NCI-H2107 treated with DMSO at 0.1 percent for 48 hours (cell line): ENCODE measurements around the gene TMEM37.

Experiments
- DNase-seq: peaks from one replicate; lab custom pipeline; 2025; ENCODE audit not compliant: unreplicated experiment; lab: John Stamatoyannopoulos, UW

Gene TMEM37

DNA sequence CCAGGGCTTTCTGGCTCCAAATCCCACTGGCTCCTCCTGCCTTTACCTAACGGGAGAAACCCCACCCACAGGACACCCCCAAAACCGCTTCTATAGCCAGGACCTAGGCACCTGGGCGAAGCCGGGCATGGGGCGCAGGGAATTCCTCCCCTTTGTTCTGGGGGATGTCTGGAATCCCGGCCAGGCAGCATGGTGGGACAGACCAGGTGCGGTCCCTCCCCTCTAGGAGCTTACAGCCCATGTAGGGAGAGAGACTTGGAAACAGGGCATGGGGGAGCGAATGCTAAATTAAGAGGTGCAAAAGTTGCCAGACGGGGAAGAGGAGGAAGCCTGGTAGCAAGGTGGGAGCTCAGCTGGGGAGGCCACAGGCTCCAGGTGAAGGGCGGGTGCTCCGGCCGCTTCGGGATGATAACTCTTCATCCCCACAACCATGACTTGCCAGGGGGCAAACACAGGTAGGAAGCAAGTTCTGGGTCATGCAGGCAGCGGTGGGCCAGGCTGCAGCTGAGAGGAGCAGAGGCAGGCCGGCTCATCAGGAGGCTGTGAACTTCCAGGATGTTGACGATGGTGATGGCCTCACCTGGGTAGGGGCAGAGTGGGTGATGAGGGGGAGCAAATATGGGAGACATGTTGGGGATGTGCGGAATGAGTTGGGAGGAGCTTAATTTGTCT, 1.3 kb downstream of the TMEM37 start:
- no peak for DNase-seq

DNA sequence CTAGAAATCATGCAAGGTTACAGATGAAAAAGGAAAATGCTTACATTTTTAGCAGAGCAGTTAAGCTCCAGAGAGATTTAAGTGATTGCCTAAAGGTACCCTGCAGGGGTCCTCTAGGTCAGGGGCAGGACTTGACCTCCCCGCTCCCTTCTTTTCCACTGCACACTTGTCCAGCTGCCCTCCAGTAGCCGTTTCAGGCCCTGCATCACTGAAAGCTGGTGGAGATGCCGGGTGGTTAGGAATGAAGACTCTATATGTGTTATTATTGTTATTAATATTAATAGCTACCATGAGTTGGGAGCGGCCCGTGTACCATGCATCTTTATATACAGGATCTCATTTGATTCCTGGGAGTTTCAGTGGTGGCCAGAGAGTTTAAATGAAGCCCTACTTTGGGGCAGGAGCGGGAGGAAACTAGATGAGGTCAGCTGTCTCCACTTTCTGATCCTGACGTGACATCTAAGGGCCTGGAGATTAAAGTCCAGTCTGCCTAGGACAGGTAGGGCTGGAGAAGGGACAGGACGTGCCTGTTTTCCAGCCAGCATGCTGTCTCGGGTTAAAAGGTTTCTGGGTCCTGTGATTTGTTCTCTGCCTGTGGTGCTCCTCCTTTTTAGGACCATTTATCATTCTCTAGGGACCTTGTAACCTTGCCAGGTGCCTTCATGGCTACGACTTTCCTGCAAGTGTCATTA, 2.1 kb downstream of the TMEM37 start:
- no peak for DNase-seq

DNA sequence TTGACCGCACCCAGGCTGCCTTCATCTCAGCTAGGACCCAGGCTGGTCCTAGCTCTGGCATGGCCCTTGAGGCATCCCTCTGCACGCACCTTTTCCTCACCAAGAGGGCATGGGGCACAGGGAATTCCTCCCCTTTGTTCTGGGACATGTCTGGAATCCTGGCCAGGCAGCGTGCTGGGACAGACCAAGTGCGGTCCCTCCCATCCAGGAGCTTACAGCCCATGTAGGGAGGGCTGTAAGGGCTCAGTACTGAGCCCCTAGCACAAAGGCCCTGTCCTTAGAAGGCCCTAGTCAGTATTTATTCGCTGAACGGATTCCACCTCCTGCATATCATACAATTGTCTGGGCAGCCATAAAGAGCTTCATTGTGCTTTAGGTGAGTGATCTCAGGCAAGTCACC, 3.0 kb downstream of the TMEM37 start:
- DNase-seq: no peak

DNA sequence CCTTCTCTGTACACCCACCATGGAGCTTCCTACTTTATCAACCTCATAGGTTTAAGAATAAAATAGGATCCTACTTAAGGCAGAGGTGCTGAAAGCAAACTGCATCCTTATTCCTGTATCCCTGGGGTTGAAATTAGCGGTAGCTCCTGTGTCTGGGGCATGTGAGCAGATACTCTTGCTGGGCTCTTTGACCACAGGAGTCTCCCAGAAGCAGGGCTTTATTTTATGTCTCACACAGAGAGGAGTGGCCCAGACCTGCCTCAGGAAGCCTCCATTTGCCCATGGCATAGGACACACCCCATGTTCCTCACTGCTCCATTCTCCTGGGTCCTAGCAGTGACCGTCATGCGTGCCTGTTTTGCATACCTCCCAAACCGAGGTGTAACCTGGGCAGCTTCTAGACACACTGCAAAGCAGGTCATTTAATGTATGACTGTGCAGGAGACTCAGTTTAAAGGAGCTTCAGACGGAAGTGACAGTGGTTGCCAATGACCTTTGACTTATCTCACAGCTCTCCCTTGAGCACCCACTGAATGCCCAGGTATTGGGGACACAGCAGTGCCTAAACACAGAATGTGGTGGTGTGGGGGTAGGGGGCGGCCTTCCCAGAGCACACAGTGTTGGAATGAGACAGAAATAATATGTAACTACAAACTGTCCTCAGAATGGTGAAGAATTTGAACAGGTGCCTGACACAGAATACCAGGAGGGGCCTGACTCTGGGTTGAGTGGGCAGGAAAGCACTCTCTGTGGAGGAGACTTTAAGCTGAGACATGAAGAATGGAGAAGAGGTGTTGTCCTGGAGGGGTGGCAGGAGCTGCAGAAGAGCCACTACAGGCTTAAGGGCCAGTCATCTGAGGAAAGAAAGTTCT, 3.7 kb downstream of the TMEM37 start:
- no peak for DNase-seq

- no peak for DNase-seq
Measured at GRCh38 chr2:119435953-119436297, 4.3 kb downstream of the TMEM37 start.

DNA sequence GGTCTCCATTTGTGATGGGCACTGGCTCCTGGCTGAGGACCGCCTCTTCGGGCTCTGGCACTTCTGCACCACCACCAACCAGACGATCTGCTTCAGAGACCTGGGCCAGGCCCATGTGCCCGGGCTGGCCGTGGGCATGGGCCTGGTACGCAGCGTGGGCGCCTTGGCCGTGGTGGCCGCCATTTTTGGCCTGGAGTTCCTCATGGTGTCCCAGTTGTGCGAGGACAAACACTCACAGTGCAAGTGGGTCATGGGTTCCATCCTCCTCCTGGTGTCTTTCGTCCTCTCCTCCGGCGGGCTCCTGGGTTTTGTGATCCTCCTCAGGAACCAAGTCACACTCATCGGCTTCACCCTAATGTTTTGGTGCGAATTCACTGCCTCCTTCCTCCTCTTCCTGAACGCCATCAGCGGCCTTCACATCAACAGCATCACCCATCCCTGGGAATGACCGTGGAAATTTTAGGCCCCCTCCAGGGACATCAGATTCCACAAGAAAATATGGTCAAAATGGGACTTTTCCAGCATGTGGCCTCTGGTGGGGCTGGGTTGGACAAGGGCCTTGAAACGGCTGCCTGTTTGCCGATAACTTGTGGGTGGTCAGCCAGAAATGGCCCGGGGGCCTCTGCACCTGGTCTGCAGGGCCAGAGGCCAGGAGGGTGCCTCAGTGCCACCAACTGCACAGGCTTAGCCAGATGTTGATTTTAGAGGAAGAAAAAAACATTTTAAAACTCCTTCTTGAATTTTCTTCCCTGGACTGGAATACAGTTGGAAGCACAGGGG, 5.5 kb downstream of the TMEM37 start:
- DNase-seq: no peak

- no peak for DNase-seq
Measured at GRCh38 chr2:119438128-119438656, 6.5 kb downstream of the TMEM37 start.

DNA sequence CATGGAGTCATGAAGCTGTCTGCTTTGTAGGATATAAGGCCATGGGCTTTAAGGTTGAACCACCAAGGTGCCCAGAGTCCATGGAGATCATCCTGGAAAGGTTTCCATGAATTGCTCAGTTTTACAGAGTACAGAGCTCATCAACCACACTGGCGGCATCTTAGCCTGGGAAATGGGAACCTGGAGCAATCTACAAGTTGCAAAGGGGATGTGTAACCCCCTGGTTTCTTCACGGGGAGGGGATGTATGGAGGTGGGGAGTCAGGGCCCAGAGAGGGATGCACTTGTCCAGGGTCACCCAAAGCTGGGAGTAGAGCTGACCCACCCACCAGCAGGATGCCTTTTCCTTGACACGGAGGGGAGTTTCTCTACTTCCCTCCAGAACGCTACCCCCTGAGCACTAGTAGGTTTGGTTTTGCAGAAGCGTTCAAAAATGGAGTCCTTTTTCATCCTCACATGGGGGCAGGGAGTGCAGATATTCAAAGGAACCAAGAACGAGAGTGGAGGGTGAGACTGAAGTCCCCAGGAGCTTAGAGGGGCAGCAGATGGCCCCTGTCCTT, 7.2 kb downstream of the TMEM37 start:
- no peak for DNase-seq

- no peak for DNase-seq
Measured at GRCh38 chr2:119439574-119440500, 8.2 kb downstream of the TMEM37 start.

- DNase-seq: no peak
Measured at GRCh38 chr2:119440501-119440870, 8.8 kb downstream of the TMEM37 start.

- no peak for DNase-seq
Measured at GRCh38 chr2:119440873-119441272, 9.2 kb downstream of the TMEM37 start.

DNA sequence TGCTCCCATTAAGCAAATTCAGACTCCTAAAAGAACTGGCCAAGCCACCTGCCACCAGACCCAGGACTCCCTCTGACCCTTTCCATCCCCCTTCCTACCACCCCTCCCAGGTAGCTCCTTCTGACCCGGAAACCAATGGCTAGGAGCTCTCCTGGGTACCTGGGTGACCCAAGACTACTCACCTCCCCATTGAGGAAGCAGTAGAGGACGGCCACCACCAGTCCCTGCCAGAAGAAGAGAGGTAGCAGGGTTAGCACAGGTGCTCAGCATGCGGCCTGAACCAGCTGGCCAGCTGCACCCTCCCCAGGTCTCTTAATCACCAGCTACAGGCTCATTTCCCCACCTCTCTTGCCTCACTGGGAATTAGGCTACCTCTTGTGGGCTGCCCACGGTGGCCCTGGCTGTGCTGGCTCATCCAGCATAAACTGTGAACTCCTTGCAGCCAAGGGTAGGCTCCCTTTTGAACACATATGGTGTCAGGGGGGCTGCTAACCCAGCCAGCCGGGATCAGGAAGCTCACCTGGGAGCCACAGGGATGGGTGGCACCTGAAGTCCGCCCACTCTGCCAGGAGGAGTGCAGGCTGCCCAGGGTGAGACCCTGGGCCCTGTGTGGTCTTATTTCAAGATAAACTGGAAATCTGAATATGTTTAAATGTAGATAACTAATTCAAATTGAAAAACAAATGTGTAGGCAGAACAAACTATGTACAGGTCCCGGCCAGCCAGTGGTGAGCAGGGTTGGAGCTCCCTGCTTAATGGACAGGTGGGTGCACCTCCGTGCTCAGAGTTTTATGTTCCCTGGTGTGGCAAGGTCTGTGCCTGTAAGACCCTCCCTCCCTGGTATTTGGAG, 9.9 kb downstream of the TMEM37 start:
- DNase-seq: no peak

- no peak for DNase-seq
Measured at GRCh38 chr2:119442226-119442619, 10.6 kb downstream of the TMEM37 start.

- DNase-seq: no peak
Measured at GRCh38 chr2:119442850-119443249, 11.2 kb downstream of the TMEM37 start.

- DNase-seq: no peak
Measured at GRCh38 chr2:119446037-119446436, 14.4 kb downstream of the TMEM37 start.

GRCh38 chr2:119448427-119449141, 16.9 kb downstream of the TMEM37 start:
- DNase-seq: no peak

- no peak for DNase-seq
Measured at GRCh38 chr2:119449521-119449920, 17.9 kb downstream of the TMEM37 start.
